CD4-positive, alpha-beta T cell treated with Interleukin-10 for 1 hour (primary cell): ENCODE measurements around the gene CTBP1.

ENCODE experiments used
- DNase-seq: peaks from one replicate; pipeline ENCODE4 v3.0.0-alpha.2; 2020

Gene CTBP1

DNA sequence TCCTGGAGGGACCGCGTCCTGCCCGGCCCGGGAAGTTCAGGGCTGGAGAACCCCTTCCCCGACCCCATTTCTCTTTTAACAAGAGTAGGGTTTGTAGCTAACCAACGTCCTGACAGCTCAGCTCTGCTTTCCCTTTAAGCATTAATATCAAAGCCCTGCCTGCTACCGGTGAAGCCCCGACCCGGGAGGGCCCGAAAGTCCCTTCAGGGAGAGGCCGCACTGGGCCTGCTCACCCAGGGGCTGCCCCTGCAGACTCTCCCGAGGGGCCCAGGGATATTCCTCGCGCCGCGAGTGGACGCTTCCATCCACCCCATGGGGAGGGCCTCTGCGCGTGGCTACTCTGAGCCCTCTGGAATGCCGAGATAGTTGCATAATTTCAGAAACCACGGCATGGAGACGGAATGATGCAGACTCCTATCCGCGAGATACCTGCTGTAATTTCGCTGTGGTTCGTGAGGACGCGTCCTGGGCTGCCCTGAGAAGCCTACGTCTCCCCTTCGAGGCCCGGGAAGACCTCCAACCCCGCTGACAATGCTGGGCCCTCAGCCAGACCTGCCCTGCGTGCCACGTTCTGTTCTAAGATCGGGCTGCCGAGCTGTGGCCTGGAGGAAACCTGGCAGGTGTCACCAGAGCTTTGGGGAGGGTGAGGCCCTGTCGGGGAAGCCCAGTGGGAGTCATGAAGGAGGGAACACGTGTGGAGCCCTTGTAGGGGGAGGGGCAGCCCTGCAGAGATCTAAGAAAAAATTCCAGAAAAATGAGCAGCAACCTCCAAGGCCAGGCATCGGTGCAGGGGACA lies 999 bp upstream of the CTBP1 start:
- DNase-seq, result peak; percentile 66

DNA sequence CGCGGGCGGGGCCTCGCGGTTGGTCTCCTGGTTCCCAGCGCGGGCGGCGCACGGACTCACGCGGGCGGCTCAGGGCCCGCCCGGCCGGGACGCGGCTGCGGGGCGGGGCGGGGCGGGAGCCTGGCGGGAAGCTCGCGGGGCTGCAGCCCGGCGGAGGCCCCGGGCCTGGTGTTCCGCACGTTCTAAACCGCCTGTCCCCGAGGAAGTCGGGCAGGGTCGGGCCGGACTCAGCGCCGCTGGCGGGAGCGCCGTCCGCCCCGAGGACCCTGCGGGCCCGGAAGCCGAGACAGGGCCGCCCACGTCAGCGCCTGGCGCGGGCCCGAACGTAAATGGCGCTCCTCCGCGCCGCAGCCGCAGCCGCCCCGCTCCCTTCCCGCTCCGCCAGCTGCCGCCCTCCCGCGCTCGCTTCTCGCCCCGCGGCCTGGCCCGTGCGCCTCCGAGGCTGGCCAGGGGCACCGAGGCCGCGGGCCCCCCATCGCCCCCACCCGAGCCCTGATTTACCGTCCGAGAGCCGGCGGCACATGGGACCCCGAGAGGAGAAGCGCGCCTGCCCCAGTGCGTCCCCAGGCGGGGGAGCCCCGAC lies 309 bp upstream of the CTBP1 start:
- peak; percentile 88 for DNase-seq

DNA sequence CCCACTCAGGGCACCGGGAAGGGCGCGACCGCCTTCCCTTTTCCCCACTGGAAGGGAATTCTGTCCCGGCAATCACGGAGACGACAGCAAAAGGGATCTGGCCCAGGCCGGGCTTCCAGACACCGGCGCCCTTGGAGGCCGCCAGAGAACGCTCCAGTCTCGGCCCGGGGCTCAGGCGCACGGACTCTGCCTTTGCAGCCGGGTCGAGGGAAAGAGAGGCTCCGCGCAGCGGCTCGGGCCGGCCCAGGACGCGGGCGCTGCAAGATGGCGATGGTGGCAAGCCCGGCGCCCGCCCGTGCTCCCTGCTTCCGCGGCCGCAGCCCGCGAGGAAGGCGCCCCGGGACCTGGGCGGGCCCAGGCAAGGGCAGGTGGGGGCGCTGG lies 1.1 kb downstream of the CTBP1 start:
- DNase-seq, result no peak

DNA sequence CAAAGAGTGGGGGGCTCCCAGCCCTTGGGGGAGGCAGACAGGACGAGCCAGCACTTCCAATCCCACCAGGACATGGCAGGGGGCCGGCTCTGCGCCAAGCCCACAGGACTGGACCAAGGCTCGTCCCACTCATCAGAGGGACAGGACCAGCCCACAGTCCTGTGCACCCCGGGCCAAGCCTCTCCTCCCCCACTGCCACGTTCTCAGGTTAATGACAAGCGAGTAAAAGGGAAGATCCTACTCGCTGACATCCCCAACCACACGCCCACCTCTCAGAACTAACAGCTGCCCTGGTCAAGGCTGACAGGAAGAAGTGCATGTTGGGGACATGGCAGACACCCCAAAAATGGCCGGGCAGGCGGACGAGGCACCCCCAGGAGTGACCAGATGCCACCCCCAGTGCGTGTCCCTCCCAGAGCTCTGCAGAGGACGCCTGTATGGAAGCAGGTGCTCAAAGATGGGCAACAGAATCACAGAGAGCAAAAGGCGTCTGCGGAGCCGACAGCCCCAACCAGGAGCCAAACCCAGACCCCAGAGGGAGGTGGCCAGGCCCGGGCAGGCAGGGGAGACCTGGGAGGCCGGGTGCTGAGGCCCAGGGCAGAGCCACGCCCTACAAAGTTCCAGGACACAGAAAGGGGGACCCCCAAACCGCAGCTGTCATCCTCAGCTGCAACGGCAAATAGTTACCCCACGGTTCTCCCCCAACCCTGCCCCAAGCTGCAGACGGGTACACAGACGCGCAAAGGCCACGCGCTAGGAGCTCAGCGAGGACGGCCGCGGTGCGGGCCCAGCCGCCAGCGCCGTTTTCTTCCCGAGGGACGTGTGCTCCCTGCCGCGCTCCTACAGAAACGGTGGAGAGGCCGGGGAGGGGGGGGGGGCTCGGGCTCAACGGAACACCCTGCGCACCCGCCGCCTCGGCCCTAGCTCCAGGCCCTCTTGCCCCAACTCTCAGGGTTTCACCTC lies 1.7 kb downstream of the CTBP1 start:
- DNase-seq, result no peak

DNA sequence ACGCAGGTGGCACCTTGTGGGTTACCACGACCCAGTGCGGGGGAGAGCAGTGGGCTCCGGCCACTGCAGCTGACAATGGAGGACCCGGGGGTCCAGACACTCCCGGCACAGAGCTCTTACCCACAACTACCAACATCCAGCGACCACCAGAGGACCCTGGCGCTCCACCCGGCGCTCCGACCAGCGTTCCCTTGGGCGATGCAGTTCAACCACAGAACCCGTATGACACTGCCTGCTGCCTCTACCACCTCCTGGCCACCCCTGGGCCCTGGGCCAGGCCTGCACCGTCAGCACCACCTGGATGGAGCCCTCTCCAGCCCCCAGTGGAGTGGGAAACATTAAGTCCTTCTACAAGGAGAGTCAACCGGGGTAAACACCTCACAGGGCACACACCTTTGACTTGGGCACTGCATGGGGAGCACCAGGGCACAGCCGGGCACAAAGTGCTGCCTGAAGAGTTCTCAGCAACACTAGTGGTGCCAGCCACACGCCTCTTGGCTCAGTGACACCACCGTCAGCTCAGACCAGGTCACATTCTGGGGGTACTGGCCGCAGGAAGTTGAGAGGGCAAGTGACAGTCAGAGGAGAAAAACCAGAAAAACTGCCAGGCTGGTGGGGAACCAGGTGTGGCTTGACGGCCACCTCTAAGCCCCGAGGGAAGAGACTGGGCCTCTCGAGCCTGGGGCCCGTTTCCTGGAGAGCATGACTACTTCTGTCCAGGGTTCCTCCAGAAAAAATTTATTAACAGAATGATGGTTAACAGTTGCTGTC lies 2.6 kb downstream of the CTBP1 start:
- peak; percentile 17 for DNase-seq

DNA sequence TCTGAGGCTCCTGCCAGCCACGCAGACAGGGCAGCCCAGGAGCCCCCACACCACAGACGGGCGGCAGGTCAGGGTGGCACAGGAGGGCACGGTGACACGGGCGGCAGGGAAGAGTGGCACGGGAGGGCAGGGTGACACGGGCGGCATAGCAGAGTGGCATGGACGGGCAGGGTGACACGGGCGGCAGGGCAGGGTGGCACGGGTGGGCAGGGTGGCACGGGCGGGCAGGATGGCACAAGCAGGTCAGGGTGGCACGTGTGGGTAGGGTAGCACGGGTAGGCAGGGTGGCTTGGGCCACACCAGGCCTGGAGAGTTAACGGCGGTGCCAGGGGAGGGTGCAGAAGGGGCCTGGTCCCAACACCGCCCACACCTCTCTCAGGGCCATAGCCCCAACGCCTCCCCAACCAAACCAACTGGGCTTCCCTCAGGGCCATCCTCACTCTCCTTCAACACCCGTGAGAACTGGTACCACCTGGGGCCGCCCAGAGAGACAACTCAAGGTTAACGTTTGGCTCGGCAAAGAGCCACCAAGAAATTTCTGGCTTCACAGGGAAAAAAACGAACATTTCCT lies 3.4 kb downstream of the CTBP1 start:
- no peak for DNase-seq

DNA sequence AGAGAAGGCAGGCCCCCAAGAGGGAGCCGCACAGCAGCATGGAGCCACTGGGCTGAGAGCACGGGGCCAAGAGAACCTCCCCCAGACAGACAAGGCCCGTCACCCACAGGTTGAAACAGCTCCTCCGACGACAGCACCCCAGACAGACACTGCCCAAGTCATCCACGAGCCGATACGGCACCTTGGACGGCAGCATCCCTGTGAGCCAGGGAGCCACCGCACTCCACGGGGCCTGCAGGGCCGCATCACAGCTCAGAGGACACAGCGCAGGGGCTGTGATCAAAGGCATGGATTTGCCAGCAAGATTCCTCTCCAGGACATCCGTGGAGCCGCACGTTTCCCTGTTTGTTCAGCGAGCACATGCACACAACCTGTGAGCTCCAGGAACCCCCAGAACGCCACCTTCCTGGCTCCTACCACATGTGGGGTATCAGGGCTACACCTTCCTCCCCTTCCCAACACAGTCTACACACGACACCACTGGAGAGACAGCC lies 3.9 kb downstream of the CTBP1 start:
- no peak for DNase-seq

DNA sequence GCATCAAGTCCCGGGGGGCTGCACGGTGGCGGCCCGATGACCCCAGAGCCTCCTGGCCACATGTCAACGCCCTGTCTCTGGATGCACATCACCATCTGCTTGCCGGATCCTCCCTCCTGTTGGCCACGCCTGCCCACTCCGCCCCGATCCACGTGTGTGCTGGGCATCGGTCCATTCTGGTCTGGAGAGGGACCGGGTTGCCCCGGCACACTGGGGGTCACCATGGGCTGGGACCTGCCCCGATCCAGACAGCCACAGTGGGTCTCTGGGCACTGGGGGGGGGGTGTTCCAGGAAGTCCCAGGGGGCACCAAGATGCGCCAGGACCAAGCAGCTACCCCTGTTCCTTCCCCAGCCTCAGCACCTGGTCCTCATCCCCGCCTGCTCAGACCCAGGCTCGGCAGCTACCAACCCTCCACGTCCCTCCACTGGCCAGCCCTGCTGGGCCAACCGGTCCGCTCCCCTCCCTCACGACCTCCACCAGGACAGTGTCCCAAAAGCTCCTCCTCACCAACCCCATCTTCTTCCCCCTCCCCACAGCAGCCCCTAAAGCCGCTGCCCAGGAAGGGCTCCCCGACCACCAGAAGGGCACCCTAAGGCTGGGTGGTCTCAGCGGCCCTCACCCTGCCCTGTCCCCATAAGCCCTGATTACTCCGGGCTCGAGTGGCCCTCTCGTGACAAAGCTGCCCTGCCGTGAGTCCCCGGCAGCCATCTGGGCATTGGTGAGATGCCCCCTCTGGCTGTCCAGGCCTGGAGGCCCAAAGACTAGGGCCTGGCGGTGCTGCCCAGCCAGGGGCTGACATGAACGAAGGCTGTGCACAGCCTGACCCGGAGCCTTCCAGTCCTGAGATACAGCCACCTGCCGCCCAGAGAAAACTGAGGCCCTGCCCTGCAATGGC lies 4.6 kb downstream of the CTBP1 start:
- no peak for DNase-seq

DNA sequence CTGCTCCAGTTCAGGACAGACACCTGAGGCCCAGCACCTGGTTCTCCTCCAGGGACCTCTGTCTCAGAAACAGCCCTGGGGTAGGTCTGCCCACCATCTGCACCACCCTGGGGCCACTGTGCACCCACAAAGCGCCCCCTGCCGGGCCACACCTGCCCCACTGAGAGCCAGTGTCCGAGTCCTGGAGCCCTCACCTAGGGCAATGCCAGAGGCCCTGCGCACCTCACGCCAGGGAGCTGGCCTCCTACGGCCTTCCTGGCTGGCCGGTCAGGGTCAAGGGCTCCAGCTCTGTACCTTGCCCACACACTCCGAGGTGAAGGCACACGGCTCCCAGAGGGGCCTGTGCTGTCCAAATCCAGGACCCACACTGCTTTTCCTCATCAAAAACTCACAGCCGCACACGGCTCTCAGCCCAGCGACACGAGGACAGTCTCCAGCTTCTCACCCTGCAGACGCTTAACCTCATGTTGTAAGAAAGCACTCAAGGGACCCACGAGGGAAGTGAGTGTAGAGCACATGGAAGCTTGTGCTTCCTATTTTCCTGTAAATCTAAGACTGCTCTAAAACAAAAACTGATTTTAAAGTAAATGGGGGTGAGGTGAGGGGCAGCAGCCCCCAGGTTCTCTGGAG lies 5.4 kb downstream of the CTBP1 start:
- no peak for DNase-seq

DNA sequence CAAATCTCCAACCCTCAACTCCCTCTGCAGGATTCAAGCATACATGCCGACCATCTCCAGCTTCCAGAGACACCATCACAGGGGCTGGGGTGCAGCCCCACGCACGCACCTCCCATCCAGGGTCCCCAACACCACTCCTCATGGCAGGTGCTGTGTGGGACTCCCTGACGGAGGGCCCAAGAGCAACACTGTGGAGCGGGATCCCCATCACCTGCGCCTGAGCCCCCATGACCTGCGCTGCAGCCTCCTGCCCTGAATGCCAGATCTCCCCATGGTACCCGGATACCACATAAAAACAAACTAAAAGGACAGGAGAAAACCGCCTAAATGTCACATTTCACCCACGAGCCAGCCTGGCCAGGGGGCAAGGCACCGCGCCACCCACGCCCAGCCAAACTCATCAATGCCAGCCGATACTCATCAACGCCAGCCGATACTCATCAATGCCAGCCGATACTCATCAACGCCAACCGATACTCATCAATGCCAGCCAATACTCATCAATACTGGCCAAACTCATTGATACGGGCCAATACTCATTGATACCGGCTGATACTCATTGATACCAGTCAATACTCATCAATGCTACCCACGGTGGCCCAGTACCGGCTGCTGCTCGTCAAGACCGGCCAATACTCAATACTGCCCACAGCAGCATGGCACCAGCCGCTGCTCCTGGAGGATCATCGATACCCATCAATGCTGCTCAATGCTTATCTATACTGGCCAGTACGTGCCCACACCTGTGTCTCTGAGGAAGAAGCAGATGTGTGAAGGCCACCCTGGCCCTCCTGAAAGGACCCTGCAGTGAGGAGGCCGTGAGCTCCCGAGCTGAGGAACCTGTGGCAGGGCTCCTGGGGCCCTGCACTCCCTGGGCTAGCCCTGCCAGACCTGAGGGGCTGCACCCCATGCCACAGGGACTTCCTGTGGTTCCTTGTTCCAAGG lies 6.2 kb downstream of the CTBP1 start:
- no peak for DNase-seq

DNA sequence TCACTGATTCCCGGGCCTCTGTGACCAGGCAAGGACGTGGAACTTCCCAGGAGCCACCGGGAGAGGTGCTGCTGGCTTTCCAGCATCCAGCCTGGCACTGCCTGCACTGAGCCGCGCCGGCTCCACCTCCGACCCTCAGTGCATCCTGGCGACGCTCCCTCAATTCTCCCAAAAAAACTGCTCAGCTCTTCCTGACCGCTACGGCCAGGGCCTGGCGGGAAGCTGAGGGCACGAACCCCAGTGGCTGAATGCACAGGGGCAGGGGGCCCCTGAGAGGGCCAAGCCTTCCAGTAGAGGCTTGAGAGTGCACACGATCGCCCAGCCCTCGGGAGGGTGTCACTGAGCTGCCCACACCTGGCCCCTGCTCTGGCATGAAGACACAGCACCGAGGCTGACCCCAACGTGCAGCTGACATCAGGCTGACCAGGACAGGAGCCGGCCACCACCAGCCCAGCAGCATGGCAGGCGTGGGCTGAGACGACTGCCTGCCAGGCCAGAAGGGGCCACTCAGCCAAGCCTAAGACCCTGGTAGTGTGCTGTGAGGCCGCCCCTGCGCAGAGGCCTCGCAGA lies 6.9 kb downstream of the CTBP1 start:
- no peak for DNase-seq

DNA sequence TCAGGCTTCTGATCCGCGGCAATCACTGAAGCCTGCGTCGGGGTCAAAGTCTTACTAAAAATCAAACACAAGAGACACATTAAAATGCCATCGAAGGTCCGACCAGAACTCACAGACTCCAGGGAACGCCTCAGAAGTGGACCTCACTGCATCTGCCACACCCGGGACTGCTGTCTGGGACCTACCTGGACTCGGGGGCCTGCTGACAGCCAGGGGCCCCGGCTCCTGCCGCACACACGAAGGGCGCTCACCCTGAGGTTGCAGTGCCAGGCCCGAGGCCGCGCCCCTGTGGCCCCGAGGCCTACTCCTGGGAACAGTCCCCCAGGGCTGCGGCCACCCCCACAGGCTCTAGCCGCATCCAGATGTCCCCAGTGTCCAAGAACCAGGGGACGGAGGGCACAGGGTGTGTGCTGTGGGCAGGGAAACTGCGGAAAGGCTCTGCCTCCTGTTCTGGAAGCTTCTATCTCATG lies 7.4 kb downstream of the CTBP1 start:
- DNase-seq, result no peak

DNA sequence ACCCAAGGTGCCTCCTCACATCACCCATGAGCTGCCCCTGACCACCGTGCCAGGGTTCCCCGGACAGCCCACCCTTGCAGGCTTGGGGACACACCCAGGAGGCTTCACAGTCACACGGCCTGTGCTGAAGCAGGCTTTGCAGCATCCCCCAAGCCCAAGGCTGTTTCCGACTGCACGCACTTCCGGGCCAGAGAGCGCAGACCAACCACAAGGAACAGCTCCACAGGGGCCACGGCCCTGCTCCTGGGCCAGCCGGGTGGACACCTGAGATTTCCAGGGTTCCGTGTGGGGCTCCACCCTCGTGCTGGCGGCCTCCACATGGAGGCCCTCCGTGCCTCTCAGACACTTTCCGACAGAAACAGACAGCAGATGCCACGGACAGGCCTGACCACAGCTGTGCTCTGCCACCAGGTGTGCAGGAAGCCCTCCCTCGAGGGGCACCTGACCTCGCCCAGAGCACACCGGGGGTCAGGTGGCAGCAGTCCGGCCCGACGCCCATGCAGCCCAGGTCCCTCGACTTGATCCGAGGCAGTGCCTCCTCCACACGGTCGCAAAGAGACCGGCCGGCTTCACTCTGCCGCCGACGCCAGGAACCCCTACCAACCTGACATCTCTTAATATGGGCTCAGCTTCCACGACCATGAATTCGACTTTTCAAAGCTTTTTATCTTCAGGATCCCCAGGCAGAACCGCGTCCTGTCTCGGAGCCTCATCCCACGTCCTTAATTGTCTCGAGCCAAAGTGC lies 8.0 kb downstream of the CTBP1 start:
- DNase-seq, result no peak

DNA sequence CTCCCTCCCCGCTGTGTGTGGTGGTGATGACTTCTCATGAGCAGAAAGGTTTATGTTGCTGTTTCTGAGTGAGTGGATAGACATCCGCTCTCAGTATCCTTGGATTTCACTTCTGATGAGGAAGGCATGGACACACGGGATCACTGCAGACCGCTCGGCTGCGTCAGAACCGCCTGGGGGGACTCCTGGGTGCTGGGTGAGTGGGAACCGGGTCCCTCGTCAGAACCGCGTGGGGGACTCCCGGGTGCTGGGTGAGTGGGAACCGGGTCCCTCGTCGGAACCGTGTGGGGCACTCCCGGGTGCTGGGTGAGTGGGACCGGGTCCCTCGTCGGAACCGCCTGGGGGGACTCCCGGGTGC lies 9.0 kb downstream of the CTBP1 start:
- no peak for DNase-seq

DNA sequence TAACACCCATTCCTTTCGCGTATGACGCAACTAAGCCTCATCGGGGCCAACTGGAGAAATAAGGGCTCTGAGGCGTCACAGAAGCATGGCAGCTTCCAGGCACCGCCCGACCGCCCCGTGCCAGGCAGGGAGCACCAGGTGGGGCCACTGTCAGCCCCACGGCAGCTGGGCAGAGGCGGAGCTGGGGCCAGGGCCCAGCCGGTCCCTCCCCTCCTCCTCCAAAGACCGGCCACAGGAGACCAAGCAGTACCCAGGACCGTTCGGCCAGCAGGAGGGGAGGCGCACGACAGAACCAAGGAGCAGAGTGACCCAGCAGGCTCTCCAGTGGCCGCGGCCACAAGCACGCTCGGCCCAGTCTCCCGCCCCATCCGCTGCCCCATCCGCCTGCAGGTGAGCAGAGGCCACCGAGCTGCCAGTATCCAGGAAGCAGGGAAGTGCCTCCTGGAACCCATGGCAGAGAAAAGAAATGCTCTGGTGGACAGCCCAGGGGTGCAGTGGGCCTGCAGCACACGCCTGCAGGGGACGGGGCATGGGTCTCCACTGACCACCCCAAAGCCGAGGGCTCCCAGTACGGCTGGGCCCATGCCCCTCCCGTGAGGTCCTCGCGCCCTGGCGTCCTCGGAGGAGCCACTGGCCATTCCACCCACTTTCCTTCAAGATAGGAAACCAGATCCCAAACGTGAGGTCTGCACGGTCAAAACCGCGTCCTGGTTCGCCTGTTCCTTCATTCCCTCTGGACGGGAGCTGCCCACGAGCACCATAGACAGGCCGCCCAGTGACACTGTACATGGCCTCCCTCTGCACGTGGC lies 9.6 kb downstream of the CTBP1 start:
- DNase-seq, result no peak

DNA sequence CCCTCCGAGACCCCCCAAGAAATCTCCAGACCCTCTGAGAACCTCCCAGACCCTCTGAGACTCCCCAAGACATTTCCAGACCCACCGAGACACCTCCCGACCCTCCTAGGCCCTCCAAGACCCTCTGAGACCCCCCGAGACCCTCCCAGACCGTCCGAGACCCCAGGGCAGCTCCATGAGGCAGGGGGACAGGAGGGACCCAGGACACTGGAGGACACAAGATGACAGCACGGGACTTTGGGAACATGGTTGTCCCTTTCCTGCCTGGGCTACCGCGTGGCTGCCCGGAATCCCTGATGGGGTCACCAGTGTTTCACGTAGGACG lies 10.3 kb downstream of the CTBP1 start:
- no peak for DNase-seq

DNA sequence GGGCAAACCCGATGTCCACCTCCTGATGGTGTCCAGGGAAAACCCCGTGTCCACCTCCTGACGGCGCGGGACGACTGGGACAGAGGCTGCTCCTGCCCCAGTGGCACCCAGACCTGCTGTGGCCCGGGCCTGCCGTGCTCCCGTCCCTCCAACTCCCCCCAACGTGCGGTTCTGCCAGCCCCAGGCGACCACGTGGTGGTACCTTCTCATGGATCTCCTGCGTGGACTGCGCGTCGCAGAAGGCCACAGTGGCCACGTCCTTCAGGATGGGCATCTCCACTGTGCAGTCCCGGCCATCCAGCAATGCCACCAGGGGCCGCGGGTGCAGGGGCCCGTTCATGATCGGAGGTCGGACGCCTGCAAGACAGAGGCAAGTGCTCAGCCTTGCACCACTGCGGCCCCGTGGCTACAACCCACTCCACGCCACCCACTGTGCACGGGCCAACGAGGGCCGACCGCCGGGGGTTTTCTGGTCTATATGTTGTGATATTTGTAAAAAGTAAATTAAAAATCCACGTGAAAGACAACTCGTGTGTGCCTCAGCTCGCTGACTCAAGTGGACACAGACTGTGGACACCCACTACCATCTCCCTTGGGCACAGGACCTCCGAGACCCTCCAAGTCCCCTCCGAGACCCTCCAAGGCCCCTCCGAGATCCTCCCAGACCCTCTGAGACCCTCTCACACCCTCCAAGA lies 10.8 kb downstream of the CTBP1 start:
- DNase-seq, result no peak
